NCI-H69 (cell line): ENCODE results near the gene ZMYM1.
"Not testable (repeated sequence)": the region's sequence is repeated elsewhere in the genome, so short reads cannot be mapped to it uniquely, and the experiment has no call there.

ENCODE experiments used
- DNase-seq: peaks from one replicate; lab custom pipeline; 2025; lab: John Stamatoyannopoulos, UW

ZMYM1 gene

DNA sequence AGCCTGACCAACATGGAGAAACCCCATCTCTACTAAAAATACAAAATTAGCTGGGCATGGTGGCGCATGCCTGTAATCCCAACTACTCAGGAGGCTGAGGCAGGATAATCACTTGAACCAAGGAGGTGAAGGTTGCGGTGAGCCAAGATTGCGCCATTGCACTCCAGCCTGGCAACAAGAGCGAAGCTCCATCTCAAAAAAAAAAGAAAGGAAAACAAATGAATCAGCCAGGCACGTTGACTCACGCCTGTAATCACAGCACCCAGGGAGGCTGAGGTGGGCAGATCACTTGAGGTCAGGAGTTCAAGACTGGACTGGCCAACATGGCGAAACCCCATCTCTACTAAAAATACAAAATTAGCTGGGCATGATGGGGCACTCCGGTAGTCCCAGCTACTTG lies 2.8 kb upstream of the ZMYM1 start:
- not testable (repeated sequence) for DNase-seq

DNA sequence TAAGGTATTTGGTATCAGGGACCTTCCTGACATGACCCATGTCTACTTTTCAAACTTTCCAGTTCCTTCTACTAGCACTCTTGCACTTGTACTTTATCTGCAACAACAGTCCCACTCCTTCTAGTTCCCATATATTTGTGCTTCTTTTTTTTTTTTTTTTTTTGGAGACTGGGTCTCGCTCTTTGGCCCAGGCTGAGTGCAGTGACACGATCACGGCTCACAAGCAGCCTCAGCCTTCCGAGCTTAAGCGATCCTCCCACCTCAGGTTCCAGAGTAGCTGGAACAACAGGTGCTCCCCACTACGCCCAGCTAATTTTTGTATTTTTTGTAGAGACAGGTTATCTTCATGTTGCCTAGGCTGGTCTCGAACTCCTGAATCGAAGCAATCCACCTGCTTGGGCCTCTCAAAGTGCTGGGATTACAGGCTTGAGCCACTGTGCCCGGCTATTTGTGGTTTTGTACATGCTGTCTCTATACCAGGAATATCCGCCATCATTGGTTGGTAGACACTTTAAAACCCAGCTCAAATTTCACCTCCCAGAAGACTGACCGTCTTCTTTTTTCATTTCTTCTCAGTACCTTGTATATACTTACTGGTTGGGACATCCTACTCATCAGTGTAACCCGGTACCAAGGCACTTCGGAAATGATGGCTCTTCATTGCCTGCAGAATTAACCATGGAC lies 1.1 kb downstream of the ZMYM1 start:
- no peak for DNase-seq

DNA sequence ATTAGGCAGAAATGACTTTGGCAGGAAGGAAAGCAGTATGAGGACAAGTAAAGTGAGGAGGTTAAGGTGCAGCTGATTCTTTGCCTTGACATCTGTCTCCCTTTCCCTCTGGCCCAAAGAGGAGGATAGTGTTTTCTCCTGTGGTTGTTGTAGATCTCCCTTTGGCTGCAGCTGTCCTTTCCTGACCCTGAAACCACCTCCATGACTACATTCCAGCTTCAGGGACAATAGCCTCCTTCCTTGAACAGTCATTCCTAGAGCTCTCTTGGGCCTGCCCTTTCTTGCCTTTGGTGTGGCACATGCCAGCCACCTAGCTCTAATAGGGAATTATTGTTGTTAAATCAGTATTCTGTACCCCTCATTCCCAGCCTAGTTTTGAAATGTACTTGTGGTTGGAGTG lies 6.2 kb downstream of the ZMYM1 start:
- no peak for DNase-seq

DNA sequence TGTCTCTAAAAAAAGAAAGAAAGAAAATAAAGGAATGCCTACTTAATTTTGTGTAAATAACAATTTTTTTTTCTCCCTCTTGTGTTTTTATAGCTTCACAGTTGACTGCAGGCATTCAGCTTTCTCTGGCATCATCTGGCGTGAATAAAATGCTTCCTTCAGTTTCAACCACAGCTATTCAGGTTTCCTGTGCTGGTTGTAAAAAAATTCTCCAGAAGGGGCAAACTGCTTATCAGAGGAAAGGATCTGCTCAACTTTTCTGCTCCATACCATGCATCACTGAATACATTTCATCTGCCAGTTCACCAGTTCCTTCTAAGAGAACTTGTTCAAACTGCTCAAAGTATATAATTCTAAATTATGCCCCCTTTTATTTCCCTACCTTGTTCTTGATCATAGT lies 18.0 kb downstream of the ZMYM1 start:
- no peak for DNase-seq

DNA sequence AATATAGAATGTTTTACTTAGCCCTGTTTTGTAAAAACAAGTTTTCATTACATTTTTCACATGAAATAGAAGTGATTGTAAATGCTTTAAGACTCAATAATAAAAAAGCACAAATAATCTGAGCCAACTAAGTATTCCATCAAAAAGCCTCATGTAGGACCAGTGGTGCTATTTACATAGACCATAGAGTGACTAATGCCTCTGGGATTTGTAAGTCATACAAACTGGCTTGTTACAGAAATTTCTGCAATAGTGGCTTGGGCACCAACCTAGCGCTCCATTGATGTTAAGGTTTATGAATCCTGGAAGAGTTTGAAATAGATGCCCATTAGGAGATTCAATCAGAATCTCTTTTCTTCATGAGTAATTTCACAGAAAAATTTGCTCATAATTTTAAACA lies 31.9 kb downstream of the ZMYM1 start:
- DNase-seq: no peak

DNA sequence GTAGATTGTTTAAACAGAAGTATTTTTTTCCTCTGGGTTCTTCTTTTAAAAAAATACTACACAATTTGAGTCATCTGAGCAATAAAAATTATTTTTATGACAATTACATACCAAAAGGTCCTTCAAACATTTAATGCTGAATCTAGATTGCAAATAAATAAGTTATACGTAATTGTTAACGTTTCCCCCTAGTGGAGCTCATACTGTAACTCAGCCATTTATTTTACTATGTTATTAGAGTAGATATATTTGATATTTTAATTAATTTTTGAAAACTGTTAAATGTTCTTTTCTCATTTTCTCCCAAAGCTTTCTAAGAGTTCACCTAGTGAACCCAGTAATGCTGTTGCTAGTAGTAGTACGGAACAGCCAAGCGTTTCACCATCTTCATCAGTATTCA lies 33.5 kb downstream of the ZMYM1 start:
- DNase-seq: no peak

DNA sequence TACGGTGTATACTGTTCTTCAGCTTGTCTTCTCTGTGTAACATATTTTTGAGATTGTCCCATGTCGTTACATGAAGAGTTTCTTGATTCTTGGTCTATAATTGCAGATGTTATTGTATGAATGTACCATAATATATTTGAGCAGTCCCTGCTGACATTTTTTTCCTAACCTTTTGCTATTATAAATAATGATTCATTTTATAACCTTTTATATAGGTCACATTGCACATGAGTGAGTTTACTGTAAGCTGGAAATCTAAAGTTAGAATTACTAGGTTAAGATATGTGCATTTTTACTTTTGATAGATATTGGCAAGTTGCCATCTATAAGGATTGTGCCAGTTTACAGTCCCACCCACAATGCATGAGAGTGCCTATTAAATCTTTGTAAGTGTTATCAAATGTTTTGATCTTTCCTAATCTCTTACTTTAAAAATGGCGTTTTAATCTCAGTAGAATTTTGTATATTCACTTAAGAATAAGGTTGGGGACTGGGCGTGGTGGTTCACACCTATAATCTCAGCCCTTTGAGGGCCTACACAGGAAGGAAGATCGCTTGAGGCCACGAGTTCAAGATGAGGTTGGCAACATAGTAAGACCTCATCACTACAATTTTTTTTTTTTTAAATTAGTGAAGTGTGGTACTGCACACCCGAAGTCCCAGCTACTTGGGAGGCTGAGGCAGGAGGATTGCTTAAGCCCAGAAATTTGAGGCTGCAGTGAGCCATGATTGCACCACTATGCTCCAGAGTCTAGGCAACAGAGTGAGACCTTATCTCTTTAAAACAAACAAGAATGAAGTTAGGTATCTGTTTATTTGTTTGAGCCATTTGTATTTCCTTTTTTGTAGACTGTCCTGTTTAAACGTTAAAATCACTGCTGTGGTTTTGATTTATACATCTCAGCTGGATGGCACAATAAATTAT lies 36.5 kb downstream of the ZMYM1 start:
- DNase-seq: no peak

DNA sequence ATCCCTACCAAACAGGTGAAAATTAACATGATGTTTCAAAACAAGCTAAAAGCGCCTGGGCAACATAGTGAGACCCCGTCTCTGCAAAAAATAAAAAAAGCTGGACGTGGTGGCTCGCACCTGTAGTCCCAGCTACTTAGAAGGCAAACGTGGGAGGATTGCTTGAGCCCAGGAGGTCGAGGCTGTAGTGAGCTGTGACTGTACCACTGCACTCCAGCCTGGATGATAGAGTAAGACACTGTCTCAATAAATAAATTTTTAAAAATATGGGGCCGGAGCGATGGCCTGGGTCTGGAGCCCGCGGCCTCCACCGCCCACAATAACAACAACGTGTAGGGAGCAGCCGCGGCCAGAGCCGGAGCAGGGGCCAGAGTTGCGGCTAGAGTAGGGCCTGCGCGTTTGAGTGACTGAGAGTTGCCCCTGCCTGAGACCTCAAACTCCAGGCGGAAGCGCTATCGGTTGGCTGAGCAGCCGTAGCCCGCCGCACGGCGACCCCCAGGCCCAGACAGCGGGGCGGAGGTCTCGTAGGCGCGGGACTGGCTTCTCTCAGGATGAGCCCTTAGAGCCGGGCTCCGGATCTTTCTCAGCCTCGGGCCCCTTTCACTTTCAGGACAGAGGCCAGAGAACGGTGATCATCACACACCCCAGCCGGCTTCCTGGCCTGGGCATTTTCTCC lies 41.4 kb downstream of the ZMYM1 start:
- DNase-seq: no peak

DNA sequence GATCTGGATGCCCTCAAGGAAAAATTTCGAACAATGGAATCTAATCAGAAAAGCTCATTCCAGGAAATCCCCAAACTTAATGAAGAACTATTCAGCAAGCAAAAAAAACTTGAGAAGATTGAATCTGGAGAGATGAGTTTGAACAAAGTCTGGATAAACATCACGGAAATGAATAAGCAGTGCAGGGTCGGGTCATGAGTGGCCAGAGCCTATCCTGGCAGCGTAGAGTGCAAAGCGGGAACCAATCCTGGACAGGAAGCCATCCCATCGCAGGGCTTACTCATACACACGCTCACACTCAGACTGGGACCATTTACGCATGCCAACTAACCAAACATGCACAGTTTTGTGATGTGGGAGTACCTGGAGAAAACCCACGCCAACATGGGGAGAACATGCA lies 43.1 kb downstream of the ZMYM1 start:
- no peak for DNase-seq

DNA sequence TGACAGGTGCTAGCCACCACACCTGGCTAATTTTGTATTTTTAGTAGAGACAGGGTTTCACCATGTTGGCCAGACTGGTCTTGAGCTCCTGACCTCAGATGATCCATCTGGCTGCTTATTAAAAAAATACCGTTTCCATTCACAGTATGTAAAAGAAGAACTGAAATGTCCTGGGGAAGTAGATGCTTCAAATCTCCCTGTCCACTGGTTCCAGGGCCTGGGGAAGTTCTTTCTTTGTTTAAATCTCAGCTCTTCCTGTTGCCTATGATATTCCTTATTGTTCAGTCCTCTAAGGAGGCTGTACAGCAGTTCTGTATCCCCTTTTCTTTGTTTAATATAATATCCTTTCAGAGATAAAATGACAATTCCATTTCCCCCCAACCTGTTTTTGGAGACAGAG lies 47.4 kb downstream of the ZMYM1 start:
- DNase-seq: no peak

DNA sequence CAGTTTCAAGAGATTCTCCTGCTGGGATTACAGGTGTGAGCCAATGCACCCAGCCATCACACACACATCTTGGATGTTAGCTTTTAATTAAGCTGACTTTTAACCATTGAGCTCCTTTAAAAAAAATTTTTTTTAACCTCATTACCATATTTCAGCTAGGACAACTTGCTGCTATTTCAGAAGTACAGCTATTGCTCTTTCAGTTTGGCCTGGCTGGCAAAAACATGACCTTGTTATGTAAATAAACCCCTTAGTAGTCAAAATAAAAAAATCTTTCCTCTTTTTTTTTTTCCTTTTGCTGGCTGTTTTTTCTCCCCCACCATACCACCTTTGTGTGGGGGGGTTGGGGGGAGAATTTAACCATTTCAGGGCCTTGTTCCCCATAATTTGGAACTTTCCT lies 49.9 kb downstream of the ZMYM1 start:
- no peak for DNase-seq

DNA sequence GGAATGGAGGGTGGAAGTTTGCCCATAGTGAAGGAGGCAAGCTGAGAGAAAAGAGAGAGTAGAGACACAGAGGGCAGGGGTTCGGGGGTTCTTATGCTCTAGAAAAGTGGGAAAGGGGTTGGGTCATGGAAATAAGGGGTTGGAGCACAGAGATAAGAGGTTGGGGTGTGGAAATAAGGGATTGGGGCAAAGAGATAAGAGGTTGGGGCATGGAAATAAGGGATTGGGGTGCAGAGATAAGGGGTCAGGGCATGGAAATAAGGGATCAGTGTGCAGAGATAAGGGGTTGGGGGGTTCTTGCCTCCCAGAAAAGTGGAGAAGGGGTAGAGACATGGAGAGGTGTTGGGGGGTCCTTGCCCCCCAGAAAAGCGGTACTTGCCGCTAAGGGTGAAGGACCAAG lies 57.6 kb downstream of the ZMYM1 start:
- no peak for DNase-seq

DNA sequence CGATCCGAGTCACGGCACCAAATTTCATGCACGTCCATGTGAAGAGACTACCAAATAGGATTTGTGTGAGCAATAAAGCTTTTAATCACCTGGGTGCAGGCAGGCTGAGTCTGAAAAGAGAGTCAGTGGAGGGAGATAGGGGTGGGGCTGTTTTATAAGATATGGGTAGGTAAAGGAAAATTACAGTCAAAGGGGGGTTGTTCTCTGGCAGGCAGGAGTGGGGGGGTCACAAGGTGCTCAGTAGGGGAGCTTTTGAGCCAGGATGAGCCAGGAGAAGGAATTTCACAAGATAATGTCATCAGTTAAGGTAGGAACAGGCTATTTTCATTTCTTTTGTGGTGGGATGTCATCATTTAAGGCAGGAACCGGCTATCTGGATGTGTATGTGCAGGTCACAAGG lies 58.4 kb downstream of the ZMYM1 start:
- not testable (repeated sequence) for DNase-seq

DNA sequence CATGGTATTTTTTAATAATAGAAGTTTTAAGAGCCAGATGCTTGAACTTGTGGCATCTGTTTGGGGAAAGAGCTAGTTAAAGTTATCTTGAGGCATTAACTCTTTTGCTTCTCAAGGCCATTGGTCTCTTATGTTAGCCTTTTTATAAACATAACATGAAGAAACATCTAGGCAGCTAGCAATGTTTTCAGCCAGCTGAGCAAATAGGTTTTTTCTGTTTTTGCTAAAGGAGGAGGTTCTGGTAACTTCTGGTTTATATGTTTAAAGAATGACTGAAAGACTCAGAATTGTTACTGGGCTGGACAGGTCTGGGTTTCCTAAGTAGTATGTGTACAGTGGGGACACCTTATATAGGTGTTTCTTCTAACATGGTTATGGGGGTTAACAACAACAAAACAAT lies 63.1 kb downstream of the ZMYM1 start:
- not testable (repeated sequence) for DNase-seq

DNA sequence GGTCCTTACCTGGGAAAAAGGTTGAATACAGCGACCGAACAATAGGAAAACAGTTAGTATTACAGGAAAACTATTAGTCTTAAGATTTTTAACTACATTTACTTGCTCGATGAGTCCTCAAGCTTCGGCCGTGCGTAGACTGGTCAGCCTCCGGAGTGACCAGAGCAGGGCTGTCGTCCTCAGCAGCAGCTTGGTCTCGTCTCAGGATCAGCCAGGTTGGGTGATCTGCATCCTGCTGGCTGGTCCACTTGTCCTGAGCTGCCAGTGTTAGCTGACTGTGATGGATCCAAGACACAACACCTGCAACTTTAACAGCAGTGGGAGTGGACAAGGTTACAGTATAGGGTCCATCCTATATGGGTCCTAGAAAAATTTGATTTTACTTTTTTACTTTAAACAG lies 63.5 kb downstream of the ZMYM1 start:
- DNase-seq: not testable (repeated sequence)

DNA sequence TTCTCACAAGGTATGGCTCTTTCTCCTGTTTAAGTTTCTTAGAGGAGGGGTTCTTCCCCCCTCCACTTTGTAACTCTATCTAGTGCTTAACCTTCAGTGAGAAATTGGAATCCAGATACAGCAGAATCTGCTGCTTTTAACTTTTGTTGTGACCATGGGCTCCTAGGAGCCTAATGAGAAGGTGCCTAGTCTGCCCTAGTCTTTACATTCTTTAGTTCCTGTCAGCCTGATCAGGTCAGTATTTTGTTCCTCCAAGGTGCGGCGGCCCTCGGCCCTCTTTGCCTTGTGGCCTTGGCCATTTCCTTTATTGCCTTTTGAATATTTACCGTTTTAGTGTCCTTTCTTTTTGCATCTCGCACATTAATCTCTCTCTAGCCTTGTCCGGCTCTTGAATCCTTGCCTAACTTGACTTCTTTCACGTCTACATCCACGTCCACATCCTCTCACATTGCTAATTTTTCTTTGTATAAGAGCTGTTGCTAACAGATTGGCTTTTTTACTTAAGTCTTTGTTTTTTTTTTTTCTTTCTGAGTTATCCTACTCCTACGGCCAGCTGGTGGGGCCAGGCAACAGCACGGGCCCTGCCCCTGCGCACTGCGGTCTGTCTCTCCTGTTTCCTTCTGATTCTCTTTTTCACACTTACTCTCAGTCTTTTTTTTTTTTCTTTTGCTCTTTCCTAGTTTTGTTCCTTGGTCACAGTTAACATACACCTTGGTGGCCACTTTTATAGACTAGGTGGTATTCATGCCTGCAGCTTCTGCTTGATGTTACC lies 64.7 kb downstream of the ZMYM1 start:
- DNase-seq: no peak

DNA sequence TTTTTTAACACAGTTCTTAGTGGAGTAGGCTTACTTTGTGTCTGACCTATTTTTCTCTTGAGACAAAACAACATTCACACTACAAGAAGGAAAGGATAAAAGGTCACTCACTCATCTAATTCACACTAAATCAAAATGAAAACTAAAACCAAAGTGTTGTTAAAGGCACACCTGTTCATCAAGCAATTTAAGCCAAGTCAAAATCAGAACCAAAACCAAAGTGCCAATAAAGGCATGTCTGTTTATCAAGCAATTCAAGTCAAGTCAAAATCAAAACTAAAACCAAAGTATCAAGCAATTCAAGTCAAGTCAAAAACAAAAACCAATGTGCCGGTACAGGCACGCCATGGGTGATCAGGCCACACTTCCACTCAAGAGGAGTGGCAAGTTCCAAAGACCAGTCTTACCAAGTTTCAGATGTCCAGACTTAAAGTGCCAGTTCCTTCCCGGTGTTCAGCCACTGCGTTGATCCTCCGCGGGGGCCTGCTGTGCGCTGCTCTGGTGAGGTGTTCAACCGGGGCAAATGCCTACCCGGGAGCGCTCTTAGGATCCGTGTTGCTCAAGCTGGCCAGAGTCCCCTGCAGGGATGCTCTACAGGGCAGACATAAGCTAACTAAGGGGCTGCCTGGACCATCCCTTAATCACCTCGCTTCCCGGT lies 66.8 kb downstream of the ZMYM1 start:
- not testable (repeated sequence) for DNase-seq

DNA sequence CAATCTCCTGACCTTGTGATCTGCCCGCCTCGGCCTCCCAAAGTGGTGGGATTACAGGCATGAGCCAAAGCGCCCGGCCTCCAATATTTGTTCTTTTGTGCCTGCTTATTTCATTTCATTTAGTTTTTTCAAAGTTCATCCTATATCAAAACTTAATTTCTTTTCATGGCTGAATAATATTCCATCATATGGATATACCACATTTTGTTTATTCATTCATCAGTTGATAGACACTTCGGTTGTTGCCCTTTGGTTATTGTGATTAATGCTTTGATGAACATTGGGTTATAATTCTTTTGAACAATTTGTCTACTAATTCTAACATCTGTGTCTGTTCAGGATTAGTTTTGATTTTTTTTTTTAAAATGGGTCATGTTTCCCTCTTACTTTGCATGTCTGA lies 72.0 kb downstream of the ZMYM1 start:
- DNase-seq: no peak

DNA sequence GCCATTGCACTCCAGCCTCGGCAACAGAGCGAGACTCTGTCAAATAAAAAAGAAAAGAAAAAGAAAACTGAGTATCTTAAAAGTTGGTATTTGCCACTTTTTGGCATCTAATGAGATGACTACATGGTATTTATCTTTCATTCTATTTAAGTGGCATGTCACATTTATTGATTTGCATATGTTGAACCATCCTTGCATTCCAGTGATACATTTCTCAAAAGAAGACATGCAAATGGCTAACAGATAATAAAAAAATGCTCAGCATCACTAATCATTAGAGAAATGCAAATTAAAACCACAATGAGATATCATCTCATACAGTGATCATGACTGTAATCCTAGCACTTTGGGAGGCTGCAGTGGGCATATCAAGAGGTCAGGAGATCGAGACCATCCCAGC lies 85.7 kb downstream of the ZMYM1 start:
- DNase-seq: no peak
